Measurements from ENCODE around the gene CEMP1.
A peak's percentile ranks its signal among the peaks of the same experiment; 100 is the strongest.

Gene CEMP1

GRCh38 chr16:2489581-2489980 is 41.6 kb downstream of the CEMP1 start:
- no peak overlapping the region for H3K27ac ChIP-seq (replicated peaks; ENCODE audit: low read length)
- H2BK15ac ChIP-seq (ENCODE audit: low read length): no peak overlapping the region
- no peak overlapping the region for H2BK5ac ChIP-seq (ENCODE audit: low read length)
- no peak overlapping the region for H2AFZ ChIP-seq (ENCODE audit: low read length)
- H2BK12ac ChIP-seq (ENCODE audit: low read length): no peak overlapping the region
- H3K4ac ChIP-seq (ENCODE audit: low read length): no peak overlapping the region
- H3K23ac ChIP-seq (ENCODE audit: low read depth, low read length, poor library complexity): peak overlapping the region; percentile 16
- no peak overlapping the region for H4K91ac ChIP-seq (ENCODE audit: low read depth, low read length, poor library complexity)
- H3K4me1 ChIP-seq (ENCODE audit: control insufficient read depth in 2 of 2, insufficient read depth in 1 of 2, low read depth in 1 of 2, low read length in 2 of 2): peaks cover 0 to 2% of the 10 kb centered on the region in 2 donors
- peaks cover 0 to 7% of the 10 kb centered on the region in 2 donors for H3K36me3 ChIP-seq (replicated peaks in 1 of 2; ENCODE audit: control insufficient read depth in 2 of 2, insufficient read depth in 2 of 2, low read length in 2 of 2)
- H3K27me3 ChIP-seq (ENCODE audit: control insufficient read depth in 3 of 3, insufficient read depth in 3 of 3, low read depth in 1 of 3, low read length in 3 of 3): no peaks in the 10 kb centered on the region
- H2AK5ac ChIP-seq (ENCODE audit: low read depth, low read length): no peak overlapping the region
- H3K79me1 ChIP-seq (ENCODE audit: low read depth, low read length): peaks cover 11% of the 10 kb centered on the region
- no peak overlapping the region for H3K14ac ChIP-seq (ENCODE audit: low read length)
- no CpG with 5 or more reads among the region's 16 CpGs for WGBS, 2 donors (ENCODE audit: extremely low coverage in 2 of 2, insufficient read length in 2 of 2, insufficient replicate concordance in 1 of 2)
- no peak for DNase-seq (ENCODE audit: low spot score)
- H3K4me3 ChIP-seq (ENCODE audit: low read length in 2 of 2): no peak overlapping the region
- no peak overlapping the region for H4K8ac ChIP-seq (ENCODE audit: low read depth, low read length)
- peak overlapping the region; percentile 9 for H3K9ac ChIP-seq (ENCODE audit: low read depth, low read length, poor library complexity)
- H2BK120ac ChIP-seq (ENCODE audit: low read depth, low read length): no peak overlapping the region
- H3K9me3 ChIP-seq (replicated peaks in 1 of 2; ENCODE audit: control insufficient read depth in 2 of 2, insufficient read depth in 1 of 2, low read depth in 1 of 2, low read length in 2 of 2): no peaks in the 10 kb centered on the region
- H3K18ac ChIP-seq (ENCODE audit: low read length): no peak overlapping the region
- H3K4me2 ChIP-seq (ENCODE audit: insufficient read depth, low read length, poor library complexity, severe bottlenecking): no peak overlapping the region

GRCh38 chr16:2487903-2488531 is 43.2 kb downstream of the CEMP1 start:
- Histone ChIP-seq H3K18ac (ENCODE audit: low read length) (no peak overlapping the region), H2BK120ac (ENCODE audit: low read depth, low read length) (peak overlapping the region; percentile 61), H3K4me1 (ENCODE audit: control insufficient read depth in 2 of 2, insufficient read depth in 1 of 2, low read depth in 1 of 2, low read length in 2 of 2) (peaks cover 0 to 2% of the 10 kb centered on the region in 2 donors), H3K79me1 (ENCODE audit: low read depth, low read length) (peaks cover 16% of the 10 kb centered on the region), H3K27me3 (ENCODE audit: control insufficient read depth in 3 of 3, insufficient read depth in 3 of 3, low read depth in 1 of 3, low read length in 3 of 3) (no peaks in the 10 kb centered on the region), H3K4me2 (ENCODE audit: insufficient read depth, low read length, poor library complexity, severe bottlenecking) (no peak overlapping the region), H2BK15ac (ENCODE audit: low read length) (no peak overlapping the region), H2AFZ (ENCODE audit: low read length) (no peak overlapping the region), H3K36me3 (replicated peaks in 1 of 2; ENCODE audit: control insufficient read depth in 2 of 2, insufficient read depth in 2 of 2, low read length in 2 of 2) (peaks cover 0 to 4% of the 10 kb centered on the region in 2 donors), H3K4ac (ENCODE audit: low read length) (no peak overlapping the region), H3K9ac (ENCODE audit: low read depth, low read length, poor library complexity) (no peak overlapping the region), H3K4me3 (ENCODE audit: low read length in 2 of 2) (no peak overlapping the region), H4K91ac (ENCODE audit: low read depth, low read length, poor library complexity) (no peak overlapping the region), H2AK5ac (ENCODE audit: low read depth, low read length) (peak overlapping the region; percentile 37), H2BK12ac (ENCODE audit: low read length) (peak overlapping the region; percentile 58), H4K8ac (ENCODE audit: low read depth, low read length) (no peak overlapping the region), H3K9me3 (replicated peaks in 1 of 2; ENCODE audit: control insufficient read depth in 2 of 2, insufficient read depth in 1 of 2, low read depth in 1 of 2, low read length in 2 of 2) (no peaks in the 10 kb centered on the region), H3K14ac (ENCODE audit: low read length) (peak overlapping the region; percentile 8), H3K27ac (replicated peaks; ENCODE audit: low read length) (no peak overlapping the region), H2BK5ac (ENCODE audit: low read length) (no peak overlapping the region), H3K23ac (ENCODE audit: low read depth, low read length, poor library complexity) (no peak overlapping the region)
- WGBS, 2 donors (ENCODE audit: extremely low coverage in 2 of 2, insufficient read length in 2 of 2, insufficient replicate concordance in 1 of 2): no CpG with 5 or more reads among the region's 15 CpGs
- DNase-seq (ENCODE audit: low spot score): no peak

GRCh38 chr16:2487517-2487842 is 43.7 kb downstream of the CEMP1 start:
- Histone ChIP-seq H3K9ac (ENCODE audit: low read depth, low read length, poor library complexity) (no peak overlapping the region), H3K23ac (ENCODE audit: low read depth, low read length, poor library complexity) (no peak overlapping the region), H2BK15ac (ENCODE audit: low read length) (no peak overlapping the region), H3K36me3 (replicated peaks in 1 of 2; ENCODE audit: control insufficient read depth in 2 of 2, insufficient read depth in 2 of 2, low read length in 2 of 2) (peaks cover 0 to 4% of the 10 kb centered on the region in 2 donors), H3K4me2 (ENCODE audit: insufficient read depth, low read length, poor library complexity, severe bottlenecking) (no peak overlapping the region), H3K4me1 (ENCODE audit: control insufficient read depth in 2 of 2, insufficient read depth in 1 of 2, low read depth in 1 of 2, low read length in 2 of 2) (peaks cover 0 to 2% of the 10 kb centered on the region in 2 donors), H2AK5ac (ENCODE audit: low read depth, low read length) (no peak overlapping the region), H4K8ac (ENCODE audit: low read depth, low read length) (no peak overlapping the region), H3K27me3 (ENCODE audit: control insufficient read depth in 3 of 3, insufficient read depth in 3 of 3, low read depth in 1 of 3, low read length in 3 of 3) (no peaks in the 10 kb centered on the region), H2AFZ (ENCODE audit: low read length) (no peak overlapping the region), H3K9me3 (replicated peaks in 1 of 2; ENCODE audit: control insufficient read depth in 2 of 2, insufficient read depth in 1 of 2, low read depth in 1 of 2, low read length in 2 of 2) (no peaks in the 10 kb centered on the region), H2BK5ac (ENCODE audit: low read length) (no peak overlapping the region), H3K18ac (ENCODE audit: low read length) (no peak overlapping the region), H3K4ac (ENCODE audit: low read length) (no peak overlapping the region), H3K14ac (ENCODE audit: low read length) (peak overlapping the region; percentile 8), H3K79me1 (ENCODE audit: low read depth, low read length) (peaks cover 16% of the 10 kb centered on the region), H2BK120ac (ENCODE audit: low read depth, low read length) (peak overlapping the region; percentile 61), H4K91ac (ENCODE audit: low read depth, low read length, poor library complexity) (no peak overlapping the region), H2BK12ac (ENCODE audit: low read length) (peak overlapping the region; percentile 58), H3K27ac (replicated peaks; ENCODE audit: low read length) (no peak overlapping the region), H3K4me3 (ENCODE audit: low read length in 2 of 2) (no peak overlapping the region)
- no CpG with 5 or more reads among the region's 8 CpGs for WGBS, 2 donors (ENCODE audit: extremely low coverage in 2 of 2, insufficient read length in 2 of 2, insufficient replicate concordance in 1 of 2)
- DNase-seq (ENCODE audit: low spot score): no peak

- DNase-seq (ENCODE audit: low spot score): no peak
- no CpG with 5 or more reads among the region's 29 CpGs for WGBS, 2 donors (ENCODE audit: extremely low coverage in 2 of 2, insufficient read length in 2 of 2, insufficient replicate concordance in 1 of 2)
- no peak overlapping the region for H3K4me2 ChIP-seq (ENCODE audit: insufficient read depth, low read length, poor library complexity, severe bottlenecking)
Observed at GRCh38 chr16:2486645-2487516, 44.3 kb downstream of the CEMP1 start.

More at GRCh38 chr16:2486645-2487516, 44.3 kb downstream of the CEMP1 start:
- H2AFZ ChIP-seq (ENCODE audit: low read length): no peak overlapping the region
- no peak overlapping the region for H2BK120ac ChIP-seq (ENCODE audit: low read depth, low read length)
- H3K4ac ChIP-seq (ENCODE audit: low read length): no peak overlapping the region
- peak overlapping the region; percentile 53 for H2BK5ac ChIP-seq (ENCODE audit: low read length)
- no peak overlapping the region for H2AK5ac ChIP-seq (ENCODE audit: low read depth, low read length)
- peaks cover 16% of the 10 kb centered on the region for H3K79me1 ChIP-seq (ENCODE audit: low read depth, low read length)
- H3K18ac ChIP-seq (ENCODE audit: low read length): peak overlapping the region; percentile 18
- H3K36me3 ChIP-seq (replicated peaks in 1 of 2; ENCODE audit: control insufficient read depth in 2 of 2, insufficient read depth in 2 of 2, low read length in 2 of 2): peaks cover 0 to 4% of the 10 kb centered on the region in 2 donors
- H3K9me3 ChIP-seq (replicated peaks in 1 of 2; ENCODE audit: control insufficient read depth in 2 of 2, insufficient read depth in 1 of 2, low read depth in 1 of 2, low read length in 2 of 2): no peaks in the 10 kb centered on the region
- H3K27ac ChIP-seq (replicated peaks; ENCODE audit: low read length): no peak overlapping the region
- H3K4me1 ChIP-seq (ENCODE audit: control insufficient read depth in 2 of 2, insufficient read depth in 1 of 2, low read depth in 1 of 2, low read length in 2 of 2): peaks cover 0 to 2% of the 10 kb centered on the region in 2 donors
- H3K14ac ChIP-seq (ENCODE audit: low read length): peak overlapping the region; percentile 91
- H4K91ac ChIP-seq (ENCODE audit: low read depth, low read length, poor library complexity): no peak overlapping the region
- H4K8ac ChIP-seq (ENCODE audit: low read depth, low read length): no peak overlapping the region
- H2BK15ac ChIP-seq (ENCODE audit: low read length): no peak overlapping the region
- H2BK12ac ChIP-seq (ENCODE audit: low read length): no peak overlapping the region
- H3K4me3 ChIP-seq (ENCODE audit: low read length in 2 of 2): no peak overlapping the region
- peak overlapping the region; percentile 55 for H3K9ac ChIP-seq (ENCODE audit: low read depth, low read length, poor library complexity)
- no peak overlapping the region for H3K23ac ChIP-seq (ENCODE audit: low read depth, low read length, poor library complexity)
- H3K27me3 ChIP-seq (ENCODE audit: control insufficient read depth in 3 of 3, insufficient read depth in 3 of 3, low read depth in 1 of 3, low read length in 3 of 3): no peaks in the 10 kb centered on the region

Data from neuronal stem cell (in vitro differentiated cells).